ENCODE data around the gene WDR38. TPM values are rescaled to one million over a fixed set of nuclear protein-coding genes. Genes with fewer than 3 reads are reported as not detected.
"Not testable (repeated sequence)": the region's sequence is repeated elsewhere in the genome, so short reads cannot be mapped to it uniquely, and the experiment has no call there.

WDR38 gene
- polyA plus RNA-seq, 12 donors = 0.12 to 0.34 (median 0.26) TPM; not detected in 6

DNA sequence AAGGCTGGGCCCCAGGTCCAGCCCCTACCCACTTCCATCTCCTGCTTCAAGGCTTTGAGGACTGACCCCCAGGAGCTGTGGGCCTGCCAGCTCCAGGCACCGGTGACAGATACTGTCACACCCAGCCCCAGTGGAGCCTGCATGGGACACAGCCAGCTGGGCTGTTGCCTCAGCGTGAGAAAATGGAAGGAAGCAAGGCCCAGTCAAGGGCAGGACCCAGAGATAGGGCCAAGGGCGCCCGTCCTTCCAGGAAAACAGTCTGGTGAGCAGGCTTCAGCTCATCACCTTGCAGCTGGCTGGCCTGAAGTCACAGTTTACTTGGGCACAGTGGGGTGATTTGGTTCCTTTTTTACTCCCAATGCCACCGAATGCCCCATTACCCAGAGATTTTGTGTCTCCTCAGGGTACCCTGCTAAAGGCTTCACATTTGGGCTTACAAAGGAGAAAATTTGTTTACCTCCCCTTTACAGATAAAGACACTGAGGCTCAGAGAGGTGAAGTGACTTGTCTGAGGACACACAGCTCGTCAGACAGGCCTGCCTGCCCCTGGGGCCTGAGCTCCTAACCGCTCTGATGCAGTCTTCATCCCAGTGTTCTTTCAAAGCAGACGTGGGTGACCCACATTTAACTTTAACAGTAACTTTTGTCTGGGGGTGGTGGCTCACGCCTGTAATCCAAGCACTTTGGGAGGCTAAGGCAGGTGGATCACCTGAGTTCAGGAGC lies 21.5 kb upstream of the WDR38 start:
- DNase-seq = no peak

DNA sequence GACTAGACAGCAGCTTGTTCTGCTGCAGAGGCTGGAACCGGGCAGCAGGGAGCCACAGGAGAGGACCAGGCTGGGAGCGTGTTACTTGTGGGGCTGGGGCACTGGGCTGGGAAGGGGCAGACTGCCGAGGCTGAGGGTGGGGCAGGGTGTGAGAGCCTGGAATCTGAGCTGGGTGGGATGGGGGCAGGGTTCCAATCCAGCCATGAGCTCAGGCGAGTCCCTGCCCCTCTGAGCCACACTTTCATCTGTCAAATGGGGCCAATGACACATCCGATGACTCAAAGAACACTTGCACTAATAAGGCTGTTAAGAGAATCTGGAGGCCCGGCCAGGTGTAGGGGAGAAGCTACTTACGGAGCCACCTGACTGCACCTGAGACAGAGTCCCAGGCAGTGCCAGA lies 18.7 kb upstream of the WDR38 start:
- no peak for DNase-seq

DNA sequence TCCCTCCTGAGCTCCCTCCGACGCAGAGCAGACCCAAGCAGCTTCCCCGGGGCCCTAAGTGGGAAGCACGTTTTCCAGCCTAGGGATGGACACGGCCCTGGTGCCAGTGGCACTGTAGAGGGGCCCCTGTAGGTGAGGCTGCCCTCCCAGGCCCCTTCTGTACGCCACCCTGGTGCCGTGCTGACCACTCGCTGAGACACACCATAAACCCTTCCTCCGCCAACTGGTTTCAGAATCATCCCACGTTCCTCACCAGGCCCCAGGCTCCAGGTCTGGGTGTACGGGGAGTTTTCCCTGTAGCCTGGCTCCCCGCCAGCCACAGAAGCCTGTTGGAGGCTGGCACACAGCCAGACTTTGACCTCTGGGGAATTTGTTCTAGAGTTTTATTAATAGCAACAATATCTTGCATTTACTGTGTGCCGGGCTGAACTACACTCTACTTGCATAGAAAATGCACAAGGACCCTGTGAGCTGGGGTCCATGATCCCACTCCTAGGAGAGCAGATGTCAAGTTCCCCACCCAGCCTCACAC lies 18.2 kb upstream of the WDR38 start:
- DNase-seq = no peak

DNA sequence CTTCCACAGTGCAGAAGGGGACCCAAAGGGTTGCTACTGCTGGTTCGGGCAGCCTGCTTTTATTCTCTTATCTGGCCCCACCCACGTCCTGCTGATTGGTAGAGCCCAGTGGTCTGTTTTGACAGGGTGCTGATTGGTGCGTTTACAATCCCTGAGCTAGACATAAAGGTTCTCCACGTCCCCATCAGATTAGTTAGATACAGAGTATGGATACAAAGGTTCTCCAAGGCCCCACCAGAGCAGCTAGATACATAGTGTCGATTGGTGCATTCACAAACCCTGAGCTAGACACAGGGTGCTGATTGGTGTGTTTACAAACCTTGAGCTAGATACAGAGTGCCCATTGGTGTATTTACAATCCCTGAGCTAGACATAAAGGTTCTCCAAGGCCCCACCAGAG lies 15.1 kb upstream of the WDR38 start:
- DNase-seq = not testable (repeated sequence)

DNA sequence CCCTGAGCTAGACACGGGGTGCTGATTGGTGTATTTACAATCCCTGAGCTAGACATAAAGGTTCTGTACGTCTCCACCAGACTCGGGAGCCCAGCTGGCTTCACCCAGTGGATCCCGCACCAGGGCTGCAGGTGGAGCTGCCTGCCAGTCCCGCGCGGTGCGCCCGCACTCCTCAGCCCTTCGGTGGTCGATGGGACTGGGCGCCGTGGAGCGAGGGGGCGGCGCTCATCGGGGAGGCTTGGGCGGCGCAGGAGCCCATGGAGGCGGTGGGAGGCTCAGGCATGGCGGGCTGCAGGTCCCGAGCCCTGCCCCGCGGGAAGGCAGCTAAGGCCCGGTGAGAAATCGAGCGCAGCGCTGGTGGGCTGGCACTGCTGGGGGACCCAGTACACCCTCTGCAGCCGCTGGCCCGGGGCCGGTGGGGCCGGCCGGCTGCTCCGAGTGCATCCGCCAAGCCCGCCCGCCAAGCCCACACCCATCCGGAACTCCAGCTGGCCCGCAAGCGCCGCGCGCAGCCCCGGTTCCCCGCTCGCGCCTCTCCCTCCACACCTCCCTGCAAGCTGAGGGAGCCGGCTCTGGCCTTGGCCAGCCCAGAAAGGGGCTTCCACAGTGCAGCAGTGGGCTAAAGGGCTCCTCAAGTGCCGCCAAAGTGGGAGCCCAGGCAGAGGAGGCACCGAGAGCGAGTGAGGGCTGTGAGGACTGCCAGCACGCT lies 14.5 kb upstream of the WDR38 start:
- not testable (repeated sequence) for DNase-seq

DNA sequence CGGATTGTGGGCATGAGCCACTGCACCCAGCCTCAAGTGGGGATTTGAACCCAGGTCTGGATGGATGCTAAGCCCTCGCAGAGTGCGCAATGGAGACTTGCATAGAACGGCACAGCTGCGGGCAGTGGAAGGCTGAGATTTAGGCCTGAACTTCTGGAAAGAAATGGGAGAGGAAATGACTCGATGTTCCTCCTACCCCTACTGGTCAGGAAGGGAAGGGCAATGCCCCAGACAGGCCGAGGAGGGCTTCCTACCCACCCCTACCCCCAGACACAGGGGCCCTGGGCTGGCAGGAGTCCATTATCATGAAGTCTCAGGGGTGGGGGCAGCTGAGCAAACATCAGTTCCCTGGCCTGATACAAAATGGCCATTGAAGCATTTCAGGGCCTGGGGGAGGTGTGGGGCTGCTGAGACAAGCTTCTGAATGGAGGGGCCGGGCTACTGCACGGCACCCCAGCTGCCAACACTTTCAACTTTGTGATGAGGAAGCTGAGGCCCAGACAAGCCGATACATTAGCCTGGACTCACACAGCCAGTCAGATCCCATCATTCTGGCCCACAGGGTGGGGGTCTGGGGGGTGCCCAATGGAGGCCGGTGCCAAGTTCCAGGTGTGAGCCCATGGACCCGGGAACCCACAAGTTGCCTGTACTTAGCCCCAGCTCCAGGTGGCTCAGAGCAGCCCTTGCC lies 13.5 kb upstream of the WDR38 start:
- DNase-seq = no peak

DNA sequence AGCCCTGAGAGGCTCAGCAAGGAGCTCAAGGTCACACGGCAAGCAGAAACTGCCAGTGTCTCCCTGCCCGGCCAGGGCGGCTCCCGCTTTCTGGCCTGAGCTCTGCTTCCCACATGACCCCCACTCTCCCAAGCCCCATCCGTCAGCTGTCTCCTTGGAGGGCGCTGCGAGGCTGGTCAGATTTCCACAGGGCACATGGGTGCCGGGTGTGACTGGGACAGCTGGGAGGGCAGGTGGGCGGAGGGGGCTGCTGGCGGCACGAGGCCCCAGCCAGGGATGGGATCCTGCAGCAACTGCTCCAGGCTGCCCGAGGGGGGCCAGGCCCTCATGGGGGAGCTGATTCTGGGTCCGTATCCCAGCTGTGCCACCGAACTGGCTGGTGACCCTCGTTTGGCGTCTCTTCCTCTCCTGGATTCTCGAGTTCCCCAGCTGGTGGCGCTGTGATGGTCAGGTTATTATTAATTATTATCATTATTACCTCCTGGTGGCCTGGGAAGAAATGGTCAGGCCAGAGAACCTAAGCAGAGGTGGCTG lies 12.9 kb upstream of the WDR38 start:
- no peak for DNase-seq

DNA sequence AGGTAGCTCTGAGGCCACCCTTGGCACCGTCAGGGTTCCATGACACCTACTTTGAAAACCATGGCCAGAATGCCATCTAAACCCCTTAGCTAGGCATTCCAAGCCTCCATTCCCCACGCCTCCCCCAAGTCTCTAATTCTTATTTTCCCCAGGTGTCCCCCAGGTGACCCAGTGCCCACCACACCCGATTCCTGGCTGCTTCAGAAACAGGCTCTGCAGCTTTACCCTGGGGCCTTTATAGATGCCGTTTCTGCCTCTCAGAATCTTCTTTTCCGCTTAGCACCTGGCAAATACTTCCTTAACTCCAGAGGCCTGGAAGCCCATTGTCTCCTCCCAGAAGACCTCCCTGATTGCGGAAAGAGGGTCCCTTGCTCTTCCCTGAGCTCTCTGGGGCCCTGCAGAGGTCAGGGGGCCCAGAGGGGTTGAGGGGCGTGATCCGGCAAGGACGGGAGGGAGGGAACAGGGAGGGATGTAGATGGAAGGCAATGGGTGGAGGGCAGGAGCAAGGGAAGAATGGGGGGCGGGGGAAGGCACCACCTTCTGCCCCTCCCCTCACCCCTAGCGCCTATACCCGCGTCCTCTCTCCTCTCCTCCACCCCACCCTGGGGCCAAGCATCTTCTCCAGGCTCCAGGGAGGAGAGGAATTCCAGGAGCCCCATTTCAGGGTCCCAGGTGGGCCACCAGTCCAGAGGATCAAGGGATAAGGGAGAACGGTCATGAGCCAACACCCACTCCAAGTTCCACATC lies 12.0 kb upstream of the WDR38 start:
- DNase-seq = no peak

DNA sequence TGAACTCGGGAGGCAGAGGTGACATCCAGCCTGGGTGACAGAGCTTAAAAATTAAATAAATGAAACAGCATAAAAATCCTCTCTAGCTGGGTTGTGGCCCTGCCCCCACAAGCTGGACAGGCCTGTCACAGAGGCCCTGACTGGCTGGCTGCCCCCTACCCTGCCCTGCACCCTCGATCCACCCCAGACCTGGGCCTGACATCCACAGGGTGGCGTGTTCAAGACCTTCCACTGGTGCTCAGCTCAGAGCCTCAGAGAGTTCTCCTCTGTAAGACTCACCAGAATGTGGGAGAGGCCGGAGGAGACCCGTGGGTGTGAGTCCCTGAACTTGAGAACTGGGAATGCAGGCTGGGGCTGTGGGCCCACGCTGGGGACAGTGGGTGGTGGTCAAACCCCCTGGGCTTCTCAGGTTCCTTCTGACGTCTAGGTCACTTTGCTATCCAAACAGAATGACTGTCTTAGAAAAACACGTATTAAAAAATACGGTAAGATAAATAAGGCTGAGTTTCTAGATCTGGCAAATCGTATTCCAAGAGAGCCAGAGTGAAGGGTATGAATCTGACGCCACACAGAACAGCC lies 9.7 kb upstream of the WDR38 start:
- no peak for DNase-seq

DNA sequence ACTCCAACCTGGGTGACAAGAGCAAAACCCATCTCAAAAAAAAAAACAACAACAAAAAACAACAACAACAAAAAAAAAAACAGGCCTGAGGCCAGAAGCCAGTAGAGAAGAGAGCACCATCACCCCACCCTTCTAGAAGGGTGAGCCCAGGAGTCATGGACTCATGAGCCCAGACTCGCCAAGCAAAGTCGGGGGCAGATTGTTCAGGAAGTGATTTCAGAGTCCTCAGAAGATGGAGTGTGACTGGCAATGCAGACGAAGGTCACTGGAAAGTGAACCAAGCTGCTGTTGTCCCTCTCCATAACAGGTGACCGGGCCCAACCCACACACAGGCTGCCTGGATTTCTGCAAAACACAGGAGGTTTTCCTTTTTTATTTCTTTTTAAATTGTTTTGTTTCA lies 9.0 kb upstream of the WDR38 start:
- DNase-seq = no peak

DNA sequence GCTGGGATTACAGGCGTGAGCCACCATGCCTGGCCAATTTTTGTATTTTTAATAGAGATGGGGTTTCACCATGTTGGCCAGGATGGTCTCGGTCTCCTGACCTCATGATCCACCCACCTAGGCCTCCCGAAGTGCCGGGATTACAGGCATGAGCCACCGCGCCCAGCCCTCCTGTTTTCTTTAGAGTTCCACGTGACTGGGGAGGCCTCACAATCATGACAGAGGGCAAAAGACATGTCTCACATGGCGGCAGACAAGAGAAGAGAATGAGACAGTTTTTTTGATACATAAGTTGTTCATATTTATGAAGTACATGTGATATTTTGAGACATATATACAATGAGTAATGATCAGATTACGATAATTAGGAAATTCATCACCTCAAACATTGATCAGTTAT lies 6.8 kb upstream of the WDR38 start:
- DNase-seq = not testable (repeated sequence)

DNA sequence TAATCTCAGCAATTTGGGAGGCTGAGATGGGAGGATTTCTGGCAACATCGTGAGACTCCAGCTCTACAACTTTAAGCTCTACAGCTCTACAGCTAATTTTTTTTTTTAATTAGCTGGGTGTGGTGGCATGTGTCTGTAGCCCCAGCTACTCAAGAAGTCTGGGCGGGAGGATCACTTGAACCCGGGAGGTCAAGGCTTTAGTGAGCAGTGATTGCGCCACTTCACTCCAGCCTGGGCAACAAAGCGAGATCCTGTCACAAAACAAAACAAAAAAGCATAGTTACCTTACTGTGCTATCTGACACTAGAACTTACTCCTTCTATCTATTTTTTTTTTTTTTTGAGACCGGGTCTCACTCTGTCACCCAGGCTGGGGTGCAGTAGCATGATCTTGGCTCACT lies 6.3 kb upstream of the WDR38 start:
- DNase-seq = no peak

DNA sequence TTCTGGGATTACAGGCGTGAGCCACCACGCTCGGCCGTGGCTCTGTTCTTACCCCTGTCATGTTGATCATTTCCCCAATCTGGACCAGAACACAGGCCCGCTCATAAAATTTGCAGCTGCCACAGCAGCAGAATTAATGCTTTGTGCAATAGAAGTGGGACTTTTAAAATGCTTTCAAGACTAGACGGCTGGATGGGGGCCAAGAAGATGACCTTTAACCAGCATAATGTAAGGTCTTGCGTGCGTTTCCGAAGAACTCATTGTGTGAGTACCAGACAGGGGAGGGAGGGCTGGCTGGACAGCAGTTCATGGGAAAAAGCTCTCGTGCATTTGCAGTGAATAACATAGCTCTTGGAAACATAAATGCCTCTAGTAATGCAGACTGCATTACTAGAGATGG lies 3.5 kb upstream of the WDR38 start:
- no peak for DNase-seq

DNA sequence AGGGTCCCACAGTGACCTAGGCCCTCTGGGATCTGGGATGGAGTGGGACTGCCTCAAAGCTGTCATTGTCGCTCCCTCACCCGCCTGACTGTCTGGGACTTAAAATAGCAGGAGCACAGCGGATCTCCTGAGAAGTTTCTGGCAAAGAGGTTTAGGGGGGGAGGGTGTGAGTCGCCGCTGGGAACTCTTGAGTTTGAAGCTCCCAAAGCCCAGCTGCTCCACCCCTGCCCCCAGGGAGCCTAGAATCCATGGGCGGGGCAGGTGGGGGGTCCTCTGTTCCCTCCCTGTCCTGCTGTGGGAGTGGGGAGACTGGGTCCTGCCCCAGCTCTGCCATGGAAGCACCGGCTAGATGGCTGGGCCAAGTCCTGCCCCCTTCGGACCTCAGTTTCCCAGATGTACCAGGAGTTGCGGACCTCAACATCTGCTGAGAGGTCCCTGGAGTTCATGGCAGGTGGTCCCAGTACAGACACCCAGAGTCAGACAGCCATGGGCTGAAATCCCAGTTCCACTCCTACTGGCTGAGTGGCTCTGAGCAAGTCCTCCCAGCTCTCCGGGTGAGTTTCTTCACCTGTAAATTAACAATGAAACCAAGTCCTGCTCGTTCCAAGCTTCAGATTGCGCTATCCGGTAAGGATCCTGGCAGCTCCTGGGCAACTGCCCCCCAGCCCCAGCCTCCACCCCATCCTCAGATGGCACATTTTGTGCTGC lies 985 bp upstream of the WDR38 start:
- no peak for DNase-seq

DNA sequence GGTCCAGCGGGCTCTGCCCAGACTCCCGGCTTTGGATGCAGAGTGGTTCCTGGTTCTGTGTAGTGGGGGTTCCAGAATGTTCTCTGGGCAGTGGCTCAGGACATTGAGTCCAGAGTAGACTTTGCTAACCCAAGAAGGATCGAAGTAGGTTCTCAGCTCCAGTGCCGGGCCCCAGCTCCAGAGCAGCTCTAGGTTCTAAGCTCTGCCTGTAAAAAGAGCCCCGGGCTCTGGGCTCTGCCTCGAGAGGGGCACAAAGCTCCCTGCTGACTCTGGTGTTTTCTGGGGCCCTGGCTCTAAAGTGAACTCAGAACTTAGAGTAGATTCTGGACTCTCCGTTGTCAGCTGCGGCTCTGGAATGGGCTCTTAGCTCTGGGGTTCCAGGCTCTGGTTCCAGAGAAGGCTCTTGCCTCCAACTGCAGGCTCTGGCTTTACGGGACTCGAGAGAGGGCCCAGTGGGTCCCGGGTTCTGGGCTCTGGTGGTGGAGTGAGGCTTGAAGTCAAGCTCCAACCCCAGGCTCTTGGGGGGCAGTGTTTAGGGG lies 414 bp downstream of the WDR38 start:
- no peak for DNase-seq

DNA sequence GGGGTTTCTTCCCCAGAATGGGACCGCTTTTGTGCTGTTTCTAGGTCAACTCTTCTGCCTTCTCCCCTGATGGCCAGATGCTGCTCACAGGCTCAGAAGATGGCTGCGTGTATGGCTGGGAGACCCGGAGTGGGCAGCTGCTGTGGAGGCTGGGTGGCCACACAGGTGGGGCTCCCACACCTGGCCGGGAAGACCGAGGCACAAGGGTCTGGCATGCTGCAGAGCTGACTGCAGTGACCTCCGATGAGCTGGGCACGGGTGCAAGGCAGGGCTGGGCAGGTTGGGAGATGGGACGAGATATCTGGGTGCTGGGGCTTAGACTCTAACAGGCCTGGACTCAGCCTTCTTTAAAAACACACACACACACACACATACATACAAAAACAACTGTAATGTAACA lies 901 bp downstream of the WDR38 start:
- no peak for DNase-seq

DNA sequence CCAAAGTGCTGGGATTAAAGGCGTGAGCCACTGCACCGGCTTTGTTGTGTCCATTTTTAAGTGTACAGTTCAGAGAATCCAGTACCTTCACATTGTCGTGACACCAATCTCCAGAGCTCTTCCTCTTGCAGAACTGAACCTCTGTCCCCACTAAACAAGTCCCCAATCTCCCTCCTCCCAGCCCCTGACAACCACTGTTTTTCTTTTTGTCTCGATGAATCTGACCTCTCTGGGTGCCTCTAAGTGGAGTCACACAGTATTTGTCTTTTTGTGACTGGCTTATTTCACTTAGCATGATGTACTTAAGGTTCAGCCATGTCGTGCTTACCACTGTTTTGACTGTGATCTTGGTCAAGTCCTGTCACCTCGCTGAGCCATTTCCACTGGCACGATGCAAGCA lies 1.6 kb downstream of the WDR38 start:
- DNase-seq = no peak

DNA sequence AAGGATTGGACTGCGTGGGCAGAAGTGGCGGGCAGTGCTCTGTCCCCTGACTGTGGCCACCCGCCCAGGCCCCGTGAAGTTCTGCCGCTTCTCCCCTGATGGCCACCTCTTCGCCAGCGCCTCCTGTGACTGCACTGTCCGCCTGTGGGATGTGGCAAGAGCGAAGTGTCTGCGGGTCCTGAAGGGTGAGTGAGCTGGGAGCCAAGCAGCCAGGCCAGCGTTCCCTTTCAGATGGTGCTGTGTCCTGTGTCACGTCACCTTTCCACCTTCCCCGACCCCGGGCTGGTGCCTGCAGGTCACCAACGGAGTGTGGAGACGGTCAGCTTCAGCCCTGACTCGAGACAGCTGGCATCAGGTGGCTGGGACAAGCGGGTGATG lies 2.3 kb downstream of the WDR38 start:
- DNase-seq = no peak

DNA sequence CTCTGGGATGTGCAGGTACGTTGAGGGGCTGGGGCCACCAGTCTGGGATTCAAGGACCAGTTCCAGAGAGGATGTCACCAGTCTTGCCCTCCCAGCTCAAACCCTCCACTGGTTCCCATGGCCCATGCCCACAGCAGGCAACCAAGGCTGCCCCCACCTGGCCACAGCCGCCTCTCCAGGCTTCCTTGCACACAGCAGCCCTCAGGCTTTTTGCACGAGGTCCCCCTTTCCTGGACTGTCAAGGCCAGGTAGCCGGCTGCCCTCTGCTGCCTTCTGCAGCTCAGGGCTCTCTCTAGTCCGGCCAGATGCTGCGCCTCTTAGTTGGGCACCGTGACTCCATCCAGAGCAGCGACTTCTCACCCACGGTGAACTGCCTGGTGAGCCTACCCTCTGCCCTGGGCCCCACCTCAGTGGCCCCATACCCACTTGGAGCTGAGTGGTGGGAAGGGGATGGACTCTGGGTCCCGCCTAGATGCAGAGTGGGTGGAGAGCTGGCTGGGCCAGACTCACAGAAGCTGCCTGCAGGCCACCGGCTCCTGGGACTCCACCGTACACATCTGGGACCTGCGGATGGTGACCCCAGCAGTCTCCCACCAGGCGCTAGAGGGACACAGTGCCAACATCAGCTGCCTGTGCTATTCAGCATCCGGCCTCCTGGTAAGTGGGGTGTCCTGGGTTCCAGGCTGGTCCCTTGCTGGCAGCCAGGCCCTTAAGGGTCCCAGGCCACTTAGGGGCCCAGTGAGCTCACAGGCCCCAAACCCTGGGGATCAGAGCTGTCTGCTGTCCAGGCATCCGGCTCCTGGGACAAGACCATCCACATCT lies 2.9 kb downstream of the WDR38 start:
- DNase-seq = no peak

All from muscle of arm (tissue), 12 donors.